Esophagus (tissue), 2 donors: ENCODE measurements around the gene HOXD13. TPM values are rescaled to one million over a fixed set of nuclear protein-coding genes. Genes with fewer than 3 reads are reported as not detected.
A peak's percentile ranks its signal among the peaks of the same experiment; 100 is the strongest.

Experiments used
- H3K27ac ChIP-seq, 2 donors: one replicate each; pipeline ENCODE4 v1.5.1; 2013; ENCODE audit warnings: low read depth in 2 of 2, mild to moderate bottlenecking in 2 of 2, inconsistent platforms in 1 of 2, low read length in 1 of 2, moderate library complexity in 1 of 2
- H3K27me3 ChIP-seq, 2 donors: one replicate each; pipeline ENCODE4 v1.6.1; 2013; ENCODE audit warnings: low read length in 2 of 2, control low read depth in 1 of 2, mild to moderate bottlenecking in 1 of 2; ENCODE audit not compliant: insufficient read depth in 2 of 2, control insufficient read depth in 1 of 2
- H3K36me3 ChIP-seq, 2 donors: one replicate each; pipeline ENCODE4 v1.6.1; 2013; ENCODE audit warnings: low read length in 1 of 2; ENCODE audit not compliant: control insufficient read depth in 2 of 2, insufficient read depth in 2 of 2
- H3K4me1 ChIP-seq, 2 donors: one replicate each; pipeline ENCODE4 v1.6.1; 2013; ENCODE audit warnings: low read length in 1 of 2; ENCODE audit not compliant: control insufficient read depth in 2 of 2, insufficient read depth in 2 of 2
- H3K4me3 ChIP-seq, 2 donors: one replicate each; pipeline ENCODE4 v1.5.1; 2013; ENCODE audit warnings: low read length in 2 of 2, mild to moderate bottlenecking in 2 of 2, low read depth in 1 of 2, moderate library complexity in 1 of 2
- H3K9me3 ChIP-seq, 2 donors: one replicate each; pipeline ENCODE4 v1.6.1; 2013; ENCODE audit warnings: mild to moderate bottlenecking in 2 of 2, low read depth in 1 of 2, low read length in 1 of 2, moderate library complexity in 1 of 2; ENCODE audit not compliant: control insufficient read depth in 2 of 2, insufficient read depth in 1 of 2
- WGBS, 2 donors: extraction: QIAGEN DNeasy Blood & Tissue Kit; methylation state at CpG; one replicate each; pipeline ENCODE4 v1.1.7; 2013; 5-methylcytosine and 5-hydroxymethylcytosine counted together
- polyA plus RNA-seq, 2 donors: library from polyadenylated mRNA; stranded (reverse); fragments of 200-250 nt; gene quantifications; one replicate each; pipeline ENCODE4 v1.2.3, GENCODE V29; 2013
- donor health status: healthy with polysubstance abuse.
- donor health status: Bipolar disorder and iron deficiency.

HOXD13 gene
- polyA plus RNA-seq, 2 donors, result not detected

DNA sequence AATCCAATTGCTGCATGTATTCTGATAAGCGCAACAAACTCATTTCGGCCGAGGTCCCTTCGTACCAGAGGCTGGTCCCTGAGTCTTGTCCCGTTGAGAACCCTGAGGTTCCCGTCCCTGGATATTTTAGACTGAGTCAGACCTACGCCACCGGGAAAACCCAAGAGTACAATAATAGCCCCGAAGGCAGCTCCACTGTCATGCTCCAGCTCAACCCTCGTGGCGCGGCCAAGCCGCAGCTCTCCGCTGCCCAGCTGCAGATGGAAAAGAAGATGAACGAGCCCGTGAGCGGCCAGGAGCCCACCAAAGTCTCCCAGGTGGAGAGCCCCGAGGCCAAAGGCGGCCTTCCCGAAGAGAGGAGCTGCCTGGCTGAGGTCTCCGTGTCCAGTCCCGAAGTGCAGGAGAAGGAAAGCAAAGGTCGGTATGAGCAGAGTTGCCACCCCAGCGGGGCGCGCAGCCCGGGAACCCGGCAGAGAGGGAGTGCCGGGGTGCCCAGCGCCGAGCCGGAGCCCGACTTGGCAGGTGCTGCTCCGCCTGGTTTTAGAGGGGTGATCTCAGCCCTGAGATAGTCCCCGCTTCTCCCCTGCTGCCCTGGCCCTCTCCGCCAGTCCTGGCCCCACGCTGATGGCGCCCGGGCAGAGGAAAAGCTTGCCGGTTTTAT is 24.8 kb downstream of the HOXD13 start:
- Histone ChIP-seq H3K27me3 (peaks cover 19 to 72% of the 10 kb centered on the region in 2 donors), H3K9me3 (peaks cover 4 to 14% of the 10 kb centered on the region in 2 donors), H3K27ac (peak overlapping the region in 1 of 2 donors; percentile 5), H3K4me1 (peaks cover 0 to 2% of the 10 kb centered on the region in 2 donors), H3K36me3 (no peaks in the 10 kb centered on the region), H3K4me3 (peak overlapping the region in 1 of 2 donors; percentile 23)
- 19 to 25% methylated on average over 39 to 40 of the region's 40 CpGs for WGBS, 2 donors

- Histone ChIP-seq H3K36me3 (no peaks in the 10 kb centered on the region), H3K9me3 (peaks cover 4 to 13% of the 10 kb centered on the region in 2 donors), H3K27ac (no peak overlapping the region), H3K4me3 (peak overlapping the region in 1 of 2 donors; percentile 23), H3K4me1 (peaks cover 0 to 6% of the 10 kb centered on the region in 2 donors), H3K27me3 (peaks cover 19 to 72% of the 10 kb centered on the region in 2 donors)
- 11 to 13% methylated on average over 11 of the region's 11 CpGs for WGBS, 2 donors
Observed at GRCh38 chr2:176117823-176118371, 25.4 kb downstream of the HOXD13 start.

DNA sequence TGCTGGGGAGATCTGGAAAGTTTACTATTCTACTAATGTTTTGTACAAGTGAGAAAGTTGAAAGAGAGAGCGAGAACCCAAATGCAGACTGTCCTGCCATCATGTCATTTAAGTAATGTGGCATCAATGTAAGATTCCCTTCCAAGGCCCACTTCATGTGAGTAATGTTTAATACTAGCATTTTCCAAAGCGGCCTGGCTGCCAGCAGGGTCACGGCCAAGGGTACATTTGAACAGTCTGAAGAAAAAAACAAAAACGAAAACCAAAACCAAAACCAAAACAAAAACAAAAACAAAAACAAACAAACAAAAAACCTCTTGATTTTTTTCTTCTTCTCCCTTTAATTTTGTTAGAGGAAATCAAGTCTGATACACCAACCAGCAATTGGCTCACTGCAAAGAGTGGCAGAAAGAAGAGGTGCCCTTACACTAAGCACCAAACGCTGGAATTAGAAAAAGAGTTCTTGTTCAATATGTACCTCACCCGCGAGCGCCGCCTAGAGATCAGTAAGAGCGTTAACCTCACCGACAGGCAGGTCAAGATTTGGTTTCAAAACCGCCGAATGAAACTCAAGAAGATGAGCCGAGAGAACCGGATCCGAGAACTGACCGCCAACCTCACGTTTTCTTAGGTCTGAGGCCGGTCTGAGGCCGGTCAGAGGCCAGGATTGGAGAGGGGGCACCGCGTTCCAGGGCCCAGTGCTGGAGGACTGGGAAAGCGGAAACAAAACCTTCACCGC is 26.2 kb downstream of the HOXD13 start:
- Histone ChIP-seq H3K4me3 (peak overlapping the region; percentile 18 to 20), H3K9me3 (peaks cover 7 to 13% of the 10 kb centered on the region in 2 donors), H3K36me3 (no peaks in the 10 kb centered on the region), H3K4me1 (peaks cover 0 to 6% of the 10 kb centered on the region in 2 donors), H3K27me3 (peaks cover 19 to 76% of the 10 kb centered on the region in 2 donors), H3K27ac (no peak overlapping the region)
- WGBS, 2 donors, result 12 to 16% methylated on average over 24 of the region's 24 CpGs

GRCh38 chr2:176120364-176121189 is 28.1 kb downstream of the HOXD13 start:
- H3K4me1 ChIP-seq, result peaks cover 0 to 6% of the 10 kb centered on the region in 2 donors

DNA sequence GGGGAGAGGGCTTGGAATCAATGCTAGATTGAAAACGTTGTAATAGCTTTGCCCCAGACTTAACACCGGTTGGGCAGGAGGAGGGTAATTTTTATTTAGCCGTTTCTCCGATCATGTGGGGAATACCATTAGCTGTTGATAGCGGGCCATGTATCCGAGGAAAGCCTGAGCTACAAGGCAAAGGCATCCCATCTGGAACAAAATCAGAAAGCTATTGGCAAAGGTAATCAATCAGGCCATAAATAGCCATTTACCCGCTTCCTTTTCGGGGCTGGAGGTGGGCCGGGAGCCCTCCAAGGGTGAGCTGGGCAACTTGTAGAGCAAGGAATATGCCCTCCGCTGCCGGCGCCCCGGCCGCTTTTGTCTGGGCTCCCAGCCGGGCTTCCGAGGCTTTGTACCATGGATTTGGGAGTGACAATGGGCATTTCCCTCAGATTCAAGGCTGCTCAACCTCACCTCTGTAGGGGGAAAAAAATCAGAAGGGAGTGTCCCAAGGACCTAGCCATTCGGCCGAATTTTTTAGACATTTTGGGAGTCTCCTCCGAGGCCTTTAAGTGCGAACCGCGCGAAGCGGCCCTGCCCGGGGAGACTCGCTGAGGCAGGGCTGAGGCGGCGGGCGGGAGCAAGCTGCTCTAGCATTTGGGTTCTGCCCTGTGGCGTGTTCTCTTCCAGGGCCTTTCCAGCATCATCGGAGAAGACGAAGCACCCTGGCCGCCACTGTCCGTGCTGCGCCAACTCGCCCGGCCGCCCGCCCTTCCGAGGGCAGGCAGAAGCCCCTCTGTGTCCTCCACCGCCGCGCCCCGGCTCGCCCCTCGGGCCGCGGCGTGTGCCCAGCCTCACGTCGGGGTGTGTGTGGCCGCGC is 28.9 kb downstream of the HOXD13 start:
- Histone ChIP-seq H3K4me1 (peaks cover 0 to 6% of the 10 kb centered on the region in 2 donors), H3K36me3 (no peaks in the 10 kb centered on the region), H3K27me3 (peaks cover 12 to 72% of the 10 kb centered on the region in 2 donors), H3K9me3 (peaks cover 7 to 11% of the 10 kb centered on the region in 2 donors), H3K4me3 (peak overlapping the region in 1 of 2 donors; percentile 34), H3K27ac (peak overlapping the region in 1 of 2 donors; percentile 17)
- 17% methylated on average over 49 to 53 of the region's 53 CpGs for WGBS, 2 donors

More at GRCh38 chr2:176120364-176121189, 28.1 kb downstream of the HOXD13 start:
- Histone ChIP-seq H3K36me3 (no peaks in the 10 kb centered on the region), H3K27me3 (peaks cover 16 to 76% of the 10 kb centered on the region in 2 donors), H3K27ac (no peak overlapping the region), H3K9me3 (peaks cover 7 to 13% of the 10 kb centered on the region in 2 donors), H3K4me3 (no peak overlapping the region)
- WGBS, 2 donors, result 22 to 23% methylated on average over 13 of the region's 13 CpGs

GRCh38 chr2:176122052-176122682 is 29.6 kb downstream of the HOXD13 start:
- Histone ChIP-seq H3K36me3 (no peaks in the 10 kb centered on the region), H3K4me3 (peak overlapping the region; percentile 34 to 36), H3K9me3 (peaks cover 6 to 7% of the 10 kb centered on the region in 2 donors), H3K4me1 (peaks cover 0 to 6% of the 10 kb centered on the region in 2 donors), H3K27me3 (peaks cover 15 to 72% of the 10 kb centered on the region in 2 donors), H3K27ac (peak overlapping the region in 1 of 2 donors; percentile 22)
- WGBS, 2 donors, result 8 to 9% methylated on average over 34 to 47 of the region's 47 CpGs

DNA sequence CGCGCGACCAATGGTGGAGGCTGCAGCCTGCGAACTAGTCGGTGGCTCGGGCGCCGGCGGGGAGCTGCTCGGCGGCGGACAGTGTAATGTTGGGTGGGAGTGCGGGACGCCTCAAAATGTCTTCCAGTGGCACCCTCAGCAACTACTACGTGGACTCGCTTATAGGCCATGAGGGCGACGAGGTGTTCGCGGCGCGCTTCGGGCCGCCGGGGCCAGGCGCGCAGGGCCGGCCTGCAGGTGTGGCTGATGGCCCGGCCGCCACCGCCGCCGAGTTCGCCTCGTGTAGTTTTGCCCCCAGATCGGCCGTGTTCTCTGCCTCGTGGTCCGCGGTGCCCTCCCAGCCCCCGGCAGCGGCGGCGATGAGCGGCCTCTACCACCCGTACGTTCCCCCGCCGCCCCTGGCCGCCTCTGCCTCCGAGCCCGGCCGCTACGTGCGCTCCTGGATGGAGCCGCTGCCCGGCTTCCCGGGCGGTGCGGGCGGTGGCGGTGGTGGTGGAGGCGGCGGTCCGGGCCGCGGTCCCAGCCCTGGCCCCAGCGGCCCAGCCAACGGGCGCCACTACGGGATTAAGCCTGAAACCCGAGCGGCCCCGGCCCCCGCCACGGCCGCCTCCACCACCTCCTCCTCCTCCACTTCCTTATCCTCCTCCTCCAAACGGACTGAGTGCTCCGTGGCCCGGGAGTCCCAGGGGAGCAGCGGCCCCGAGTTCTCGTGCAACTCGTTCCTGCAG is 30.3 kb downstream of the HOXD13 start, which contains the start of gene HOXD9:
Gene HOXD9 (plus strand): TSS at position 37 of the 728 bp plus-strand sequence. CDS start 50 bp downstream, at position 87.
- Histone ChIP-seq H3K36me3 (no peaks in the 10 kb centered on the region), H3K4me3 (peak within 1 kb of the TSS; percentile 34 to 36), H3K4me1 (peaks cover 0 to 6% of the 10 kb centered on the region in 2 donors), H3K9me3 (peaks cover 2 to 7% of the 10 kb centered on the region in 2 donors), H3K27me3 (peaks cover 15 to 65% of the 10 kb centered on the region in 2 donors), H3K27ac (peak within 1 kb of the TSS; percentile 17 to 22)
- WGBS, 2 donors, result 3 to 7% methylated on average over 80 to 84 of the region's 84 CpGs
